ENCODE measurements around the gene ANKRD66. TPM values are rescaled to one million over a fixed set of nuclear protein-coding genes. Genes with fewer than 3 reads are reported as not detected.
"Not testable (repeated sequence)": the region's sequence is repeated elsewhere in the genome, so short reads cannot be mapped to it uniquely, and the experiment has no call there.

ANKRD66 gene
- total RNA-seq, 4 donors from 2014 or later, result not detected

GRCh38 chr6:46773201-46773855, 26.6 kb downstream of the ANKRD66 start:
- intact Hi-C loops (cut with DNase I; ENCODE audit: low total_unique reads) (no loop called here), in situ Hi-C loops (cut with MboI; ENCODE audit: low sequenced_read_pairs in 4 of 4) (no loop called here)
- TF ChIP-seq CTCF (IDR thresholded peaks at IDR 0.05 in 4 of 5, conservative IDR thresholded peaks at IDR 0.05 in 1 of 5), result no peak
- TF ChIP-seq POLR2A (IDR thresholded peaks at IDR 0.05), result no peak
- H3K27me3 ChIP-seq, result no peaks in the 10 kb centered on the region
- DNase-seq (no peak), ATAC-seq (no peak)
- no peaks in the 10 kb centered on the region for H3K9me3 ChIP-seq
- no peak overlapping the region for H3K4me3 ChIP-seq
- H3K27ac ChIP-seq, result no peak overlapping the region
- H3K36me3 ChIP-seq, result no peaks in the 10 kb centered on the region
- peaks cover 0 to 11% of the 10 kb centered on the region in 2 donors for H3K4me1 ChIP-seq

- H3K9me3 ChIP-seq; H3K36me3 ChIP-seq; in situ Hi-C loops (cut with MboI; ENCODE audit: low sequenced_read_pairs in 4 of 4); H3K27me3 ChIP-seq; DNase-seq; H3K4me3 ChIP-seq; ATAC-seq; intact Hi-C loops (cut with DNase I; ENCODE audit: low total_unique reads); H3K27ac ChIP-seq: not testable (repeated sequence)
- peaks cover 0 to 11% of the 10 kb centered on the region in 2 donors for H3K4me1 ChIP-seq
Measured at GRCh38 chr6:46774736-46775135, 28.0 kb downstream of the ANKRD66 start.

GRCh38 chr6:46776070-46776712, 29.5 kb downstream of the ANKRD66 start:
- in situ Hi-C loops (cut with MboI; ENCODE audit: low sequenced_read_pairs in 4 of 4), result no loop called here
- Histone ChIP-seq H3K36me3 (no peaks in the 10 kb centered on the region), H3K4me1 (peaks cover 0 to 11% of the 10 kb centered on the region in 2 donors), H3K4me3 (no peak overlapping the region), H3K27ac (no peak overlapping the region), H3K27me3 (no peaks in the 10 kb centered on the region), H3K9me3 (no peaks in the 10 kb centered on the region)
- no peak for ATAC-seq
- intact Hi-C loops (cut with DNase I; ENCODE audit: low total_unique reads), result no loop called here
- TF ChIP-seq POLR2A (IDR thresholded peaks at IDR 0.05) (no peak), CTCF (IDR thresholded peaks at IDR 0.05 in 4 of 5, conservative IDR thresholded peaks at IDR 0.05 in 1 of 5) (no peak)
- DNase-seq, result no peak

GRCh38 chr6:46777476-46778346, 31.0 kb downstream of the ANKRD66 start:
- Histone ChIP-seq H3K27ac (no peak overlapping the region), H3K36me3 (no peaks in the 10 kb centered on the region), H3K4me1 (peaks cover 0 to 4% of the 10 kb centered on the region in 2 donors), H3K4me3 (no peak overlapping the region), H3K9me3 (no peaks in the 10 kb centered on the region), H3K27me3 (no peaks in the 10 kb centered on the region)
- ATAC-seq, result no peak
- in situ Hi-C loops (cut with MboI; ENCODE audit: low sequenced_read_pairs in 4 of 4), result no loop called here
- intact Hi-C loops (cut with DNase I; ENCODE audit: low total_unique reads), result no loop called here
- DNase-seq, result no peak
- TF ChIP-seq CTCF (IDR thresholded peaks at IDR 0.05 in 4 of 5, conservative IDR thresholded peaks at IDR 0.05 in 1 of 5) (no peak), POLR2A (IDR thresholded peaks at IDR 0.05) (no peak)
